CMK (cell line): ENCODE results near the gene BID.
"Not testable (repeated sequence)": the region's sequence is repeated elsewhere in the genome, so short reads cannot be mapped to it uniquely, and the experiment has no call there.

ENCODE experiments used
- DNase-seq: peaks from one replicate; pipeline ENCODE4 v3.0.0-alpha.2; 2010; ENCODE audit warnings: low read depth

The BID gene

GRCh38 chr22:17769716-17770082 lies 4.6 kb downstream of the BID start:
- no peak for DNase-seq

GRCh38 chr22:17769013-17769715 lies 5.1 kb downstream of the BID start:
- no peak for DNase-seq

GRCh38 chr22:17767233-17768065 lies 6.8 kb downstream of the BID start:
- DNase-seq: no peak

GRCh38 chr22:17764852-17765251 lies 9.4 kb downstream of the BID start:
- not testable (repeated sequence) for DNase-seq

GRCh38 chr22:17764036-17764435 lies 10.2 kb downstream of the BID start:
- no peak for DNase-seq

- not testable (repeated sequence) for DNase-seq
Measured at GRCh38 chr22:17763442-17763841, 10.8 kb downstream of the BID start.

GRCh38 chr22:17761138-17761488 lies 13.2 kb downstream of the BID start:
- DNase-seq: no peak

GRCh38 chr22:17754233-17754925 lies 19.9 kb downstream of the BID start:
- no peak for DNase-seq

GRCh38 chr22:17753401-17753989 lies 20.8 kb downstream of the BID start:
- DNase-seq: no peak

- DNase-seq: no peak
Measured at GRCh38 chr22:17751596-17751995, 22.7 kb downstream of the BID start.

- DNase-seq: no peak
Measured at GRCh38 chr22:17749605-17750395, 24.5 kb downstream of the BID start.

- no peak for DNase-seq
Measured at GRCh38 chr22:17748555-17749353, 25.5 kb downstream of the BID start.

- no peak for DNase-seq
Measured at GRCh38 chr22:17746916-17747315, 27.4 kb downstream of the BID start.

- DNase-seq: no peak
Measured at GRCh38 chr22:17744430-17744829, 29.8 kb downstream of the BID start.

GRCh38 chr22:17743661-17744411 lies 30.4 kb downstream of the BID start:
- no peak for DNase-seq

GRCh38 chr22:17742527-17742902 lies 31.8 kb downstream of the BID start:
- DNase-seq: peak; percentile 21

- no peak for DNase-seq
Measured at GRCh38 chr22:17741866-17742526, 32.3 kb downstream of the BID start.

GRCh38 chr22:17739196-17739975 lies 34.9 kb downstream of the BID start:
- DNase-seq: no peak
